HG02571 (cell line): ENCODE measurements around the gene LRRC14B.
"Not testable (repeated sequence)": the region's sequence is repeated elsewhere in the genome, so short reads cannot be mapped to it uniquely, and the experiment has no call there.

Source experiments
- ATAC-seq: cut with Tn5 transposase; IDR thresholded peaks from one replicate; pipeline ENCODE4 v1.9.1; 2021; ENCODE audit warnings: mild to moderate bottlenecking, moderate library complexity; ENCODE audit not compliant: unreplicated experiment

Gene LRRC14B

GRCh38 chr5:233426-233825 lies 42.1 kb downstream of the LRRC14B start:
- not testable (repeated sequence) for ATAC-seq

- ATAC-seq = no peak
Observed at GRCh38 chr5:234450-234849, 43.2 kb downstream of the LRRC14B start.

GRCh38 chr5:235527-235926 lies 44.2 kb downstream of the LRRC14B start:
- not testable (repeated sequence) for ATAC-seq

- ATAC-seq = not testable (repeated sequence)
Observed at GRCh38 chr5:237931-238330, 46.6 kb downstream of the LRRC14B start.

GRCh38 chr5:240550-240949 lies 49.3 kb downstream of the LRRC14B start:
- not testable (repeated sequence) for ATAC-seq

- ATAC-seq = not testable (repeated sequence)
Observed at GRCh38 chr5:241045-241669, 49.9 kb downstream of the LRRC14B start.

GRCh38 chr5:243683-244367 lies 52.5 kb downstream of the LRRC14B start:
- not testable (repeated sequence) for ATAC-seq

GRCh38 chr5:245717-246116 lies 54.4 kb downstream of the LRRC14B start:
- not testable (repeated sequence) for ATAC-seq
